HK-2 (cell line): ENCODE measurements around the gene PTGER1.
A peak's percentile ranks its signal among the peaks of the same experiment; 100 is the strongest.

Source experiments
- DNase-seq: peaks from one replicate; pipeline ENCODE4 v3.0.0-alpha.2; 2018; ENCODE audit not compliant: unreplicated experiment

The PTGER1 gene

GRCh38 chr19:14502334-14503092 is 27.4 kb upstream of the PTGER1 start:
- no peak for DNase-seq

- no peak for DNase-seq
Observed at GRCh38 chr19:14497228-14497921, 22.2 kb upstream of the PTGER1 start.

- DNase-seq: no peak
Observed at GRCh38 chr19:14496834-14497227, 21.7 kb upstream of the PTGER1 start.

GRCh38 chr19:14496029-14496833 is 21.1 kb upstream of the PTGER1 start, which contains the start of gene GIPC1:
Gene GIPC1 (minus strand): TSS chr19:14496127. CDS start chr19:14482976, 13,151 bp downstream.
- peak; percentile 99 for DNase-seq

- DNase-seq: no peak
Observed at GRCh38 chr19:14495672-14496028, 20.5 kb upstream of the PTGER1 start.

- DNase-seq: no peak
Observed at GRCh38 chr19:14494910-14495671, 19.9 kb upstream of the PTGER1 start.

- DNase-seq: no peak
Observed at GRCh38 chr19:14494411-14494810, 19.3 kb upstream of the PTGER1 start.

GRCh38 chr19:14492756-14493337 is 17.7 kb upstream of the PTGER1 start:
- no peak for DNase-seq

- DNase-seq: no peak
Observed at GRCh38 chr19:14487370-14488125, 12.4 kb upstream of the PTGER1 start.

GRCh38 chr19:14482172-14482941 is 7.2 kb upstream of the PTGER1 start:
- no peak for DNase-seq

GRCh38 chr19:14480700-14481079 is 5.5 kb upstream of the PTGER1 start:
- DNase-seq: no peak

- DNase-seq: peak; percentile 37
Observed at GRCh38 chr19:14479975-14480699, 5.0 kb upstream of the PTGER1 start.

GRCh38 chr19:14479309-14479974 is 4.3 kb upstream of the PTGER1 start:
- no peak for DNase-seq

- no peak for DNase-seq
Observed at GRCh38 chr19:14478113-14478545, 3.0 kb upstream of the PTGER1 start.

GRCh38 chr19:14477418-14478112 is 2.4 kb upstream of the PTGER1 start:
- no peak for DNase-seq

- peak; percentile 77 for DNase-seq
Observed at GRCh38 chr19:14476673-14477401, 1.7 kb upstream of the PTGER1 start.

GRCh38 chr19:14476327-14476672 is 1.1 kb upstream of the PTGER1 start:
- DNase-seq: no peak
